Measurements from ENCODE around the gene RSPO3.

DNA sequence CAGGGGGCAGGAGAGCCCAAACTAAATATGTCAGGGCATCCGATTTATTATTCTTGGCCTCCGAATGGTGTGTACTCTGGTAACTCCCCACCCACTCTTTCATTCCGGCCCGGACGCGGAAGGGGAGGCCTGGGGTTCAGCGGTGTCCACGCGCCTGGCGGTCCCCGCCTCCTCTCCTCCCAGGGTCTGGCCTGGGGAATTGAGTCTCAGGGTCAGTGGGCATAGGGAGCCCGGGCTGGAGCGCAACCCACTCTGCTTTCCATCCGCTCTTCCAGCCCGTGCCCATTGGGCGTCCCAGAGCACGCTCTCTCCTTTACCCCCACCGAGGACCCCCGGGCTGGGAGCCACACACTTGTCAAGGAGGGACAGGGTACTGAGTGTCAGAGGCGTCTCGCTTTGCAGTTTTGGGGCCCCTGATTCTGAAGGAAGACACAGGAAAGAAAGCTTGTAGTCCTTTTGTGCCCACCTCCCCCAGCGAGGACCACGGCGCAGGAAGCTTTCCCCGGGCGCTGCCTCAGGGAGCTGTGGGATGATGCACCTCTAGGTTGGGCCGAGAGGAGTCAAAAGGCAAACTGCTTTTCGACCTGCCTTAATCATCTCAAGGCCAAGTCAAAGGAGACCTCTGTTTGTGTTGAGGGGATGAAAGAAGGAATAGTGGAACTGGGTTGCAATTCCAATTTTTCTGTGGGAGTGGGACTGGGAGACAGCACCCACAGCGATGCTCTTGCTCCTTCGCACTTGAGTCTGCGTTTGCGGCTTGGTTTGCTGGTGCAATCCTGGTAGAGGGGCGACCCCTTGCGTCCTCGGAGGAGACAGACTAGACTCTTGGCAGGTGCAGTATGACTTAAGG, 2.5 kb downstream of the RSPO3 start:
- TF ChIP-seq, protein P1, sequence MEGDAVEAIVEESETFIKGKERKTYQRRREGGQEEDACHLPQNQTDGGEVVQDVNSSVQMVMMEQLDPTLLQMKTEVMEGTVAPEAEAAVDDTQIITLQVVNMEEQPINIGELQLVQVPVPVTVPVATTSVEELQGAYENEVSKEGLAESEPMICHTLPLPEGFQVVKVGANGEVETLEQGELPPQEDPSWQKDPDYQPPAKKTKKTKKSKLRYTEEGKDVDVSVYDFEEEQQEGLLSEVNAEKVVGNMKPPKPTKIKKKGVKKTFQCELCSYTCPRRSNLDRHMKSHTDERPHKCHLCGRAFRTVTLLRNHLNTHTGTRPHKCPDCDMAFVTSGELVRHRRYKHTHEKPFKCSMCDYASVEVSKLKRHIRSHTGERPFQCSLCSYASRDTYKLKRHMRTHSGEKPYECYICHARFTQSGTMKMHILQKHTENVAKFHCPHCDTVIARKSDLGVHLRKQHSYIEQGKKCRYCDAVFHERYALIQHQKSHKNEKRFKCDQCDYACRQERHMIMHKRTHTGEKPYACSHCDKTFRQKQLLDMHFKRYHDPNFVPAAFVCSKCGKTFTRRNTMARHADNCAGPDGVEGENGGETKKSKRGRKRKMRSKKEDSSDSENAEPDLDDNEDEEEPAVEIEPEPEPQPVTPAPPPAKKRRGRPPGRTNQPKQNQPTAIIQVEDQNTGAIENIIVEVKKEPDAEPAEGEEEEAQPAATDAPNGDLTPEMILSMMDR (IDR thresholded peaks at IDR 0.05): peak in 5 of 6 experiments; percentile 11 to 57 (median 55)
- TF ChIP-seq POLR2A (IDR thresholded peaks at IDR 0.05): no peak

Measured in Peyer's patch (tissue), 4 donors.